NCI-H526 treated with DMSO at 0.1 percent for 48 hours (cell line): ENCODE results near the gene MPC1L.

Experiments used
- DNase-seq: peaks from one replicate; lab custom pipeline; 2025; lab: John Stamatoyannopoulos, UW

MPC1L gene

DNA sequence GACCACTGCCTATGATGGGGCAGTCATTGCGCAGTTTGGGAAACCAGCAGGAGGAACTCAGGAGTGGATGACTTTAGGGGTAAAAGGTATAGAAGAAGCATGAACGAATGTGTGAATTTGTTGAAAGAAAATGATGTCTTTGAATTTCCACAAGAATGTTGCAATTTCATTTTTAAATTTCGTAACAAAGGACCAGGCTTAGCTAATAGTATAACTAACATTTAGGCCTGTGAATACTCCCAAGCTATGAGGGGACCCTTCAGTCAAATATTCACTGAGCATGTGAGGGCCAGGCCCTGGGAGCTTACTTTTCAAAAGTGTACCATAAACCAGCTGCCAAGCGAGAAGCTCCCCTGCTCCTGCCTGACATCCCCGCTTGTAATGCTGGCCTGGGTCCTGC, 5.3 kb downstream of the MPC1L start:
- DNase-seq = no peak

DNA sequence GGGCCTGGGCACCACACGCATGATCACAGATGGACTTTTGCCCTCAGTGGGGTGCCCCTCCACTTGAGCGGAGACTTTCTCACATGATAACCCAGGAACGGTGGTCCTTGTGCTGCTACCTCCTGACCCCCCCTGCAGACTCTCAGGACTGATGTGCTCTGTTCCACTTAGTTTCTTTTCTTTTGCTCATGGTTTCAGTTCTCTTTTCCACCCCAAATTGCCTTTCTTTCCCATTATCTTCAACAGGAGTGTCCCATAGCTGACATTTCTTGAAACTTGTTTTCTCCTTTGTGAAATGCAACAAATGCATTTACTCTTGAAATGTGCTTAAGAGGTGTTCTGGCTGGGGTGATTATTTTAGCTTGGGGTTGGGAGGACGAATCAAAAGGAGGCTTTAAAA, 9.0 kb downstream of the MPC1L start:
- DNase-seq = no peak

GRCh38 chrX:40637687-40638086, 14.5 kb downstream of the MPC1L start:
- DNase-seq = no peak

GRCh38 chrX:40644176-40644575, 20.9 kb downstream of the MPC1L start:
- DNase-seq = no peak

DNA sequence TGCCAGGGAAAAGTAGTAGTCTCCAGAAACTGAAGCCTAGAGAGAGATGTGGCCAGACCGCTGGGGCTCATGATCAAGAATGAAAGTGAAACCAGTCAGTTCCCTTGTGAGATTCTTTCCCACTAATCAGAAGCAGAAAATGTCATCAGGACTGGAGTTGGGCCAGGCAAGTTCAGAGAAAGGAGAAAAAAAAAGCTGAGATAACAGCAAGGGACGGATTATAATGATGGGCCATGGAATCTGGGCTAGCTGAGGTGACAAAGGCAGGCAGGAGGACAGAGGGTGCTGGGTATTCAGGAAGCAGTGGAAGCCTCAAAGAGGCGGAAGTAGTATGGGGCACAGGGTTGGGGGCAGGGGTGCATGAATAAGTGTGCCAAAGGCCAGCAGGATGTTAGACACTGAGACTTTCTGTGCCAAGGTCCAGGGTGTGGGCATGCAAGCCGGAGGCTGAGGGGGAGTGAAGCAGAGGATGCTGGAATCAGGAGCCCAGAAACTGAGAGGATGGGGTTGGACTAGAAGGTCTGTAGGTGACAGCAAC, 21.7 kb downstream of the MPC1L start:
- no peak for DNase-seq

GRCh38 chrX:40646489-40647306, 23.5 kb downstream of the MPC1L start:
- no peak for DNase-seq

DNA sequence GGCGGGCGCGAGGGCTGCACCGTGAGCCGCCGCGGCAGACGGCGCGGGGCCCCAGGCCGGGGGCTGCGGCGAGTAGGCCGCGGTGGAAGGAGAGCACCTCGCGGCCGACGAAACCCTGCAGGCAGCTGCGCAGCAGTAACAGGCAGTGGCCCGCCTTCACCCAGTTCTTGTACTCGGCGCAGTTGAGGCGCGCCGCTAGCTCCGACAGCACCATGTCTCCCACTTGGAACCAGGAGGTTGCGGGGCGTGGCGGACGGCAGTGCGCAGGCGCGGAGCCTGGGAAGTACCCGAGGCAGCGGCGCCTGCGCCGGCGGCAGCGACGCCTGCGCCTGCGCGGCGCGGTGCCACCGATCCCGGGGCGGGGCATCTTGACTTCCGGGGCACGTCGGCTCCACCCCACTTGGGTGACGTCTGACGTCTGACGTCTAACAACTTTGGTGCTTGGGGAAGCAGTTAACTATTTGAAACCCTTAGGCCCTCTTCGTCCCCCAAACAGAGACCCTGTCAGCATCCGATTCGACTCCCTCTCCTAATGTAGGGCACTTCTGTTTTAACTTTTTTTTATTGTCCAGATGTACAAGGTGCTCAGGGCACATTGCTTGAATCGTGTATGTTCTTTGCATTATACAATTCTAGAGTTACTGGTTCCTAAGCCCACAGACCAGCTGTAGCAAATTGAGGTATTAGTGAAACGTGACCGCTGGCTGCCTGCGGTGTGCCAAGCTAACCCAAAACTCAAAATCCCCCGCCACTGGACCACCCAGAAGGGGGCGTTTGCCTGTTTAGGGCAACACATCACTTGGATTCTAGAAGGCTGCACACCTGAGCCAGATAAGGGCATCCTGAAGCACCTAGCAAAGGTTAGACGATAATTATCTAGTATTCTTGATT, 24.3 kb downstream of the MPC1L start, which contains the start of gene CXorf38:
Gene CXorf38 (minus strand): TSS at position 255 of the 891 bp plus-strand sequence. CDS start 41 bp downstream, at position 214.
- peak; percentile 88 for DNase-seq

- peak; percentile 34 for DNase-seq
Observed at GRCh38 chrX:40651620-40652223, 28.5 kb downstream of the MPC1L start.

DNA sequence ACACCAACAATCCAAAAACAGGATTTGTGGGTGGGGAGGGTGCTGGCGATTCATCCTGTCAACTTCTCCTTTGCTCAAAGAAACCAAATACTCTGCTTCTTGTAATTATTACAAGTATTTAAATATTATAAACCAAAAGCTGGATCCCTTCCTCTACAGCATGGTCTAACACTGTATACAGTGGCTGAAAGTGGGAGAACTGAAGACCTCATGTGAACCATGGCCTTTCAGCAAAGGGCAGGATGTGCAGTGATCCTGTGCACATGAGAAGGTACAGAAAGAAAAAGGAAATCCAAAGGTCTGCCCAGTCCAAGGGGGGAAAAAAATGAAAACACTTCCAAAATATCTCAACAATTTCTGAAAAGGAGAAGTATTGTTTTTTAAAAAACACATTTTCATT, 29.4 kb downstream of the MPC1L start:
- DNase-seq = no peak

DNA sequence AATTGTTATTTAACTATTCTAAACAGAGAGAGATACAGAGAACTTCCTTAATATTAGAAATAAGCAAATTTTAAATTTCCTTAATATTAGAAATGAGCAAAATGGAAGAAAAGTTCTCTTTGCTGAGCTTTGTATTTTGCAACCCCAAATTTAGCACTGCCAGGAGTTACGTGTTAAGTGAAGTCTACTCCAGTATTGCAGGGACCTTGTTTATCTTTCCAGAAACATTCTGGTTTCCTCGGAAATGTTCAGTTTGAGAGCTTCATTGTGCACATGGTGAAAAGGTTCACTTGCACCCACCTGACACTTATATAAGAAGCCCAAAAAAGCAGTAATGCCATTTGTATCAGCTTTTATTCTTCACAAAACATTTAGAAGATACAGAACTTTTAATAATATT, 30.3 kb downstream of the MPC1L start:
- DNase-seq = no peak

- no peak for DNase-seq
Observed at GRCh38 chrX:40660381-40660780, 37.2 kb downstream of the MPC1L start.

GRCh38 chrX:40661489-40661888, 38.3 kb downstream of the MPC1L start:
- DNase-seq = peak; percentile 47

GRCh38 chrX:40663078-40663740, 40.0 kb downstream of the MPC1L start:
- DNase-seq = no peak

GRCh38 chrX:40663880-40664630, 40.8 kb downstream of the MPC1L start:
- DNase-seq = no peak

- no peak for DNase-seq
Observed at GRCh38 chrX:40671126-40671525, 47.9 kb downstream of the MPC1L start.
